HG02981 (cell line): ENCODE results near the gene TVP23C.

Source experiments
- ATAC-seq: cut with Tn5 transposase; IDR thresholded peaks from one replicate; pipeline ENCODE4 v1.9.1; 2021; ENCODE audit warnings: mild to moderate bottlenecking, moderate library complexity; ENCODE audit not compliant: unreplicated experiment

The TVP23C gene

GRCh38 chr17:15466131-15466530 lies 97.2 kb downstream of the TVP23C start:
- no peak for ATAC-seq

GRCh38 chr17:15465045-15465701 lies 98.1 kb downstream of the TVP23C start:
- no peak for ATAC-seq

- ATAC-seq = no peak
Observed at GRCh38 chr17:15464231-15464985, 98.9 kb downstream of the TVP23C start.

- no peak for ATAC-seq
Observed at GRCh38 chr17:15462976-15463772, 100.1 kb downstream of the TVP23C start.

GRCh38 chr17:15457723-15458094 lies 105.6 kb downstream of the TVP23C start:
- ATAC-seq = no peak

- ATAC-seq = no peak
Observed at GRCh38 chr17:15456972-15457722, 106.1 kb downstream of the TVP23C start.

- no peak for ATAC-seq
Observed at GRCh38 chr17:15456496-15456895, 106.8 kb downstream of the TVP23C start.

- ATAC-seq = no peak
Observed at GRCh38 chr17:15454346-15454745, 108.9 kb downstream of the TVP23C start.

DNA sequence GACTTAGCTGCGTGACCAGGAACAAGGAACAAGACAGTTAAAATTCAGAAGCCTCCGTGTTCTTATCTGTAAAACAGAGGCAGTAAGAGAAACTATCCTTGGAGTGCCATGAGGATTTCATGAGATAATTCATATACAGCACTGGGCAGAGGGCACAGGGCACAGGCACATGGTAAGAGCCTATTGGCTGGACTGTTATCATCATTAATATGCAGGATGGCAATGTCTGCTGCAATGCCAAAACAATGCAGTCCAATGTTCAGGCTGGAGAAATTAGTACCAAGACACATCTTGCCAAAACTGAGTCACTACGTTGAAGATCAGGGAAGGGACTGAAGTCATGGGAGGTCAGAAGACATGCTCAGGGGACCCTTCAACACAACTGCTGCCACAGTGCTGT lies 109.5 kb downstream of the TVP23C start:
- ATAC-seq = no peak

- ATAC-seq = no peak
Observed at GRCh38 chr17:15453246-15453645, 110.0 kb downstream of the TVP23C start.

- ATAC-seq = no peak
Observed at GRCh38 chr17:15452746-15453145, 110.5 kb downstream of the TVP23C start.
